NCI-H2171 (cell line): ENCODE results near the gene RPS6KC1.
"Not testable (repeated sequence)": the region's sequence is repeated elsewhere in the genome, so short reads cannot be mapped to it uniquely, and the experiment has no call there.

ENCODE experiments used
- DNase-seq: peaks from one replicate; lab custom pipeline; 2025; lab: John Stamatoyannopoulos, UW

RPS6KC1 gene

DNA sequence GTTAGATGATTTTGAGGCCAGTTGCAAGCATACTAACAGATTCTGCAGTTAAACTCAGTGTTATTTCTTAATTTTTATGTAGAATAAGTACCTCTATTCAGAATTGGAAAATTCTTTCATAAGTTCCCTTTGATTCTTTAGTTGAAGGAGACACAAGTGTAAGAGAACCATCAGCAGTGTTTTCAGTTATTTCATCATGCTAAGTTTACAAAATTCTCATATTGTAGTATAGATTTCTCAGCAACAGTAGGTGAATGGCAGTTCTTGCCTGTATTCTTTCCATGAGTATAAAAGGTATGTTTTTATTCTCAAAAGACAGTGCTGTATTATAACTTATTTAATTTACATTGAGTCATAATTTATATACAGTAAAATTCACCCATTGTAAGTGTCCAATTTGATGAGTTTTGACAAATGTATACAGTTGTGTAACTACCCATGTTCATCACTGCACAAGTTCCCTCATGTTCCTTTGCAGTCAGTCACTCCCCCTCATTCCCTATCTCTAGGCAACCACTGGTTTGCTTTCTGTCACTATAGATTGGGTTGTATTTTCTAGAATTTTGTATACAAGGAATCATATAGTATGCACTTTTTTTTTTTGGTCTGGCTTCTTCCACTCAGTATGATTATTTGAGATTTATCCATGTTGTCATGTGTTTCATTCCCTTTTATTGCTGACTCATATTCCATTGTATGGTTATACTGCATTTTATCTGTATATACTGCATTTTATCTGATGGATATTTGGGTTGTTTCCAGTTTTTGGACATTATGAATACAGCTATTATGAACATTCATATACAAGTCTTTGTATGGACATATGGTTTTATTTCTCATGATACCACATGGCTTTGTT, 3.9 kb downstream of the RPS6KC1 start:
- DNase-seq = no peak

DNA sequence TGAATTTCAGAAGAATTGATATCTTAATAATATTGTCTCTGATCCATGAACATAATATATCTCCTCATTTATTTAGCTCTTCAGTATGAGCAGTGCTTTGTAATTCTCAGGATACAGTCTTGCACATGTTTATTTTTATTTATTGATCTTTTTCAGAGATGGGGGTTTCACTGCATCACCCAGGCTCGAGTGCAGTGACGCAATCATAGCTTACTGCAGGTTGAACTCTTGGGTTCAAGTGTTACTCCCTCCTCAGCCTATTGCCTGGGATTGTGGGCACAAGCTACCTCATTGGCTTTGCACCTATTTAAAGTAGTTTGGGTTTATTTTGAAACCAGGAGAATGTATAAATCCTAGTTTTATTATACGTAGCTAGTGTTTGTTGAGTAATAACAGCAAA, 4.7 kb downstream of the RPS6KC1 start:
- no peak for DNase-seq

DNA sequence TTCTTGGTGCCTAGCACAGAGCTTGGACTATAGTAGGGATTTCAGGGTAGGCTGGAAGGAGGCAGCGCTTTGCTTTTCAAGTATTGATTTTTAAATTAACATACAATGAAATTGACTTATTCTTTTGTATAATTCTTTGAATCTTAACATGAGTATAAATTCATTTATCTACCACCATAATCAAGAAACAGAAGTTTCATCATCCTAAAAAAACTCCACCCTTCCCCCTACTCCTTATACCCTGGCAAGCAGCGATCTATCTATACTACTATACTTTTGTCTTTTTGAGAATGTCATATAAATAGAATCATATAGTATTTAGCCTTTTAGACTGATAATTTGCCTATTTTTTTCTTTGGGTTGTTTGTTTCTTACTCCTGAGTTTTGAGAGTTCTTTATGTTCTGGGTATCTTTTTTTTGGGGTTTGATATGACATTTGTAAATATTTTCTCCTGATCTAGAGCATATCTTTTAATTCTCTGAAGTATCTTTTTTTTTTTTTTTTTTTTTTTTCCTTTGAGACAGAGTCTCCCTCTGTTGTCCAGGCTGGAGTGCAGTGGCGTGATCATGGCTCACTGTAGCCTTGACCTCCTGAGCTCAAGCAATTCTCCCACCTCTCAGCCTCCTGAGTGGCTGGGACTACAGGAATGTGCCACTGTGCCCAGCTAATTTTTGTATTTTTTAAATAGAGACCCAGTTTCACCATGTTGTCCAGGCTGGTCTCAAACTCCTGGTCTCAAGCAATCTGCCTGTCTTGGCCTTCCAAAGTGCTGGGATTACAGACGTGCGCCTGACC, 6.4 kb downstream of the RPS6KC1 start:
- DNase-seq = no peak

DNA sequence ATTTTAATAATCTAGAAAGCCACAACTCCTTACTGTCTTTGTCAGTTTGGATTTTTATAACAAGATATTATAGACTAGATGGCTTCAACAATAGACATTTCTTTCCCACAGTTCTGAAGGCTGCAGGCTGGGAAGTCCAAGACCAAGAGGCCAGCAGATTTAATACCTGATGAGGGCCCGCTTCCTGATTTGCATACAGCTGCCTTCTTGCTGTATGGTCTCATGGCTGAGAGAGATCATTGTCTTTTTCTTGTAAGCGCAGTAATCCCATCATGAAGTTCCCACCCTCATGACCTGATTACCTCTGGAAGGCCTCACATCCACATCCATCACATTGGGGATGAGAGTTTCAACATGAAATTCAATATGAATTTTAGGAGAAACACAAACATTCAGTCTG, 9.8 kb downstream of the RPS6KC1 start:
- DNase-seq = no peak

DNA sequence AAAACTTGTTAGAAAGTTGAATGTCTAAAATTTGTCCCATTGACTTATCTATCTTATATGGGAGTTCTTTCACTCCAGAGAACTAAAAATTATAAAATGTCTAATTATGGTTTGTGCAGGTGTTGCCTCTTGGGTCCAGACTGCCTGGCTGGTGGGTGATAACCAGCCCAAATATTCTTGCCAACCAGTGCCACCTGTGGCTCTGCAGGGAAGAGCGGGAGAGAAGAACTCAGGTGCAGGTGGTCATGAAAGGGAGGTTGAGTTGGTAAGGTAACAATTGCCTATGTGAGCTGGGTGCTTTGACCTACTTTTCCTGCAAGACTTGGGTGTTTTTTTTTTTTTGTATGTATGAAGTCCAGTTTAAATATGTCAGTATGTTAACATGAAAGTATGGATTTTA, 10.2 kb downstream of the RPS6KC1 start:
- no peak for DNase-seq

DNA sequence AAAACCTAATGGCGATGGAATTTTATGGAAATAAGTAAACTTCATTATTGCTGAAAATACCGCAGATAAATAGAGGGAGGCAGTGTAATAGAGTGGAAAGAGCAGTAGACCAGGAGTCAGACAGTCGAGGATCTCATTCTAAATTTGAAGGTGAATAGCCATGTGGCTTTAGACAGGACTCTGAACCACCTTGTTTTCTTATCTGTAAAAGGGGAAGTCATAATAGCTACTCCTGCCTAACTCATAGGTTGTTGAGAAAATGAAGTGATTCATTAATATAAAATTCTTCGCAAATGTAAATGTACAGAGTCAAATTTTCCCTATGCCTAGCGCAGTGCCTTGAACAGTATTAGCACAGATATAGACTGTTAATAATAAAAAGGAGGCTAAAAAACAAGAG, 14.8 kb downstream of the RPS6KC1 start:
- no peak for DNase-seq

- DNase-seq = no peak
These were observed 15.3 kb downstream of the RPS6KC1 start for GRCh38 chr1:213066363-213066762.

DNA sequence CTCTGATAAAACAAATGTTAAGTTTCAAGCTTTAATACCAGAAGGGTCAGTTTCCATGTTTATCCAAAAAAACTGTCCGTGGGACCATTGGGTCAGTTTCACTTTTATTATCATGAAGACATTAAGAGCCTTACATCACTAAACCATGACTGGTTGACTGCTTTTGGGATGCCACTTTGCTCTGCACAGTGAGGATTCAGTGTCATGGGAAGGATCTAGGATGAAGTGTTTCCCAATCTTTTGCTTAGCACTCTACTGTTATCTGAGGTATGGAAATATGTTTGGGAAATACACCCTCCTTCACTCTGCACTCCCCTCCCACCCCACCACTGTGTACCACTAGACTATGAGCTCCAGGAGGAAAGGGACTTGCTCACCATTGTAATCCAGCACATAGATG, 16.3 kb downstream of the RPS6KC1 start:
- DNase-seq = no peak

DNA sequence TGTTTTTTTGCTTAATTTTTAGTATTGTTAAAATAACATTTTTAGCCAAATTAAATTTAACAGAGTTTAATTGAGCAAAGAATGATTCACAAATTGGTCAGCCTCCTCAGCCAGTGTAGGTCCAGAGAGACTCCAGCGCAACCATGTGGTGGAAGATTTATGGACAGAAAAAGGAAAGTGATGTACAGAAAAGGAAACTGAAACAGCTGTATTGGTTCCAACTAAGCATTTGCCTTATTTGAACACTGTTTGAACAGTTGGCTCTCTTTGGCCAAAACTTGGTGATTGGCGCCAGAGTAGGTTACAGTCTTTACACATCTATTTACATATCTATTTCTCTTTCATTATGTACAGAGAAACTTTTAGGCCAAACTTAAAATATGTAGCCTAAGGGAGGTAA, 19.4 kb downstream of the RPS6KC1 start:
- no peak for DNase-seq

GRCh38 chr1:213075725-213076124, 24.7 kb downstream of the RPS6KC1 start:
- DNase-seq = no peak

DNA sequence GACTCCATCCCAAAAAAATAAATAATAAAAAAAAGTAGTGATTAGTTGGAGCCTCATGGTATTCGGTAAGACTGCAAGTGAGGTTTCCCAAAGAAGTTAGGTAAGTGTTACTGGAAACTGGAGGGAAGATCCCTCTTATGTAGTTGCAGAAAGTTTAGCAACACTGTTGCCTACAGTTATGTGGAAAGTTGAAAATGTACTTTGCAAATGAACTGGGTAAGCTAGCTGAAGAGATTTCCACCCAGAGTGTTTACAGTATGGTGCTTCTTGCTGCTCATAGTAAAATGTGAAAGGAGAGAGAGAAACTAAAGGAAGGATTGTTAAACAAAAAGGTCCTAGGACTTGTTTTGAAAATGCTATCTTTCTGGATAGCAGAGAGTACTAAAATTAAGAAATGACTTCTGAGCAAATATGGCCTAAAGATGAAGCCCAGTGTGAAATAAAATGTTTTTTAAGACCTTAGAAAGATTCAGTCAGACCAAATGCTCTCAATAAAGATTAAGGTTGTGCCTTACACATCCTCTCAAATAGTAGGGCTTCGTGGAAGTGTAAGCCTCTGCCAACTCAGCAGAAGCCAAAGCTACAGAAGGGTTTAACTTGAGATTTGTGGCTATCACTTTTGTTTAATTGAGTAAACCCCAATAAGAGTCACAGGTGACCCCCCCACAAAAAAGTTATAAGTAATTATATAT, 31.5 kb downstream of the RPS6KC1 start:
- no peak for DNase-seq

DNA sequence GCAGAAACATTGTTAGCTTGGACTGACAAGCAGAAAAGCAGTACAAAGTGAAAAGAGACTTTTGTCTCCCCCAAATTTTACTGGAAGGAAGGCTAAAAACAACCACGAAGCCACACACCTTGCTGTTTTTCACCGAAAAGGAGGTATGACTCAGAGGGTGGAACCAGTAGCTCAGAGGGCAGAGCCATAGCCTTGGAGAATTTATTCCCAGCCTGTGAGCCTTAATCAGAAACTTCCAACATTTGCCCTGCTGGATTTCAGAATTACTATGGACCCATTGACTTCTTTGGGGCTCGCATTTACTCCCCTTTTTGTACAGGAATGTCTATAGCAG, 32.0 kb downstream of the RPS6KC1 start:
- DNase-seq = no peak

DNA sequence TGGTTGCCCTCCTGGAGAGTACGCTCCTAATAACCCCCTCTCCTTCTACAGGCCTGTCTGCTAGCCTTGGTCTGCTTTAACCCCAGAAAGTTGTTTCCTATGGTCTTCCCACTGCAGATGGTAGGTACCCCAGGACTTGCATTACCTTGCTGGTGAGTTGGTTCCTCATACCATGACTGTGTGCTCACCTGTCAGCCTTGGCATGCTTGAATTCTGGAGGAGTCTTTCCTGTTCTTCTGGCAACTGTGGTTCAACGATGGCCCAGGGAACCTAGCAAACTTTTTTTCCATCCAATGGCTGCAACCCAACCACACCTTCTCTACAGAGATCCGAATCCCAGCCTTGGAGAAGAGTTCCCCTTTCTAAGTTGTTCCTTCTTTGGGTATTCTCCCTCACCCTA, 36.9 kb downstream of the RPS6KC1 start:
- no peak for DNase-seq

DNA sequence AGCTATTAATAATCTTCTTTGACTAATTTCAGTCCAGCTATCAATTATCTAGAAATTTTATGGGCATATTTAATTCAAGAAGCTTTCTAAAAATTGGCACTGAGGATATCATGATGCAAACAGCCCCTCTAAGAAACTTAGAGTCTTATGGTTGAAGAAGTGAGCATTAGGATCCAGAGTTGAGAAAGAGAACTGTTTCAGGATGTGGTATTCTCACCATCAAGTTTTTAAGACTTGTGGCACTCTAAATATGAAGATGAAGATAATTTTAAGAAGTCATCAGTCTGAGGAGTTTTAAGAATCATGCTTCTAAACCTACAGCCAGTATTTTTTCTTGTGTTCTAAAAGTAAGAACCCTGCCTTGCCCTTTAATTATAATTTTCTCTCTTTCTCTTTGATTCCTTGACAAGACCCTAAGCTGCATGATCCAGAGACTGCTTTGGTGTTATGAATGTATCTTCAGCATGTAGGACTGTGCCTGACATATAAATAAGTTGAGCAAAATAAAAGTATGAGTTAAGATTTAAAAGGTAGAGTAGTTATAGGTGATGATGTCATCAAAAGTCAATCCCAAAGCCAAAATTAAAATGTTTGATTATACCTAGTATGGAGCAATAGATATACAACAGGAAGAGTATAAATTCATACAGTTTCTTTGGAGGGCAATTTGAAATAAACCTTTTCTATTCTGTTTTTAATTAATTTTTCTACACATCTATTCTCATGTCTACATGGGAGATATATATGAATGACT, 39.1 kb downstream of the RPS6KC1 start:
- DNase-seq = no peak

- DNase-seq = no peak
These were observed 43.4 kb downstream of the RPS6KC1 start for GRCh38 chr1:213094446-213094845.

GRCh38 chr1:213095467-213095866, 44.4 kb downstream of the RPS6KC1 start:
- no peak for DNase-seq

DNA sequence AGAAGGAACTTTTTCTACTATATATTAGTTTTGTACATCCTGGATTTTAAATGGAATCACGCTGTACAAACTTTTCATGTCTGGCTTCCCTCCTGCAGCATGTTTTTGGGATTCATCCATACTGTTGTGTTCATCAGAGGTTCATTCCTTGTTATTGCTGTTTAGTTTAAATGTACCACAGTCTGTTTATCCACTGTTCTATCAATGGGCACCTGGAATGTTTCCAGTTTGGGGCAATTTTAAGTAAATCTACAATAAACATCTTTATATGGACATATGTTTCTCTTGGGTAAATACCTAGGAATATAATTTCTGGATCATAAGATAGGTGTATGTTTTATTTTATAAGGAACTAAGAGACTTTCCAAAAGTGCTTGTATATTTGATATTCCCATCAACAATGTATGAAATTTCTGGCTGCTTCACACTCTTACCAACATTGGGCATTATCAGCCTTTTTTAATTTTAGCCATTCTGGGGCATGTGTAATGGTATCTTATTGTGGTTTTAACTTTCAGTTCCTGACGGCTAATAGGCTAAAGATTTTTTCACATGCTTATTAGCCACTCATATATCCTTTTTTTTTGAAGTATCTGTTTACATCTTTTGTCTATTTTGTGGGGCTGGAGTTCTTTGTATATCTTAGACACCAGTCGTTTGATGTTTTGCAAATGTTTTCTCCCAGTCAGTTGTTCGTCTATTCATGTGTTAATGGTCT, 48.8 kb downstream of the RPS6KC1 start:
- no peak for DNase-seq

- DNase-seq = not testable (repeated sequence)
These were observed 49.5 kb downstream of the RPS6KC1 start for GRCh38 chr1:213100565-213100964.

DNA sequence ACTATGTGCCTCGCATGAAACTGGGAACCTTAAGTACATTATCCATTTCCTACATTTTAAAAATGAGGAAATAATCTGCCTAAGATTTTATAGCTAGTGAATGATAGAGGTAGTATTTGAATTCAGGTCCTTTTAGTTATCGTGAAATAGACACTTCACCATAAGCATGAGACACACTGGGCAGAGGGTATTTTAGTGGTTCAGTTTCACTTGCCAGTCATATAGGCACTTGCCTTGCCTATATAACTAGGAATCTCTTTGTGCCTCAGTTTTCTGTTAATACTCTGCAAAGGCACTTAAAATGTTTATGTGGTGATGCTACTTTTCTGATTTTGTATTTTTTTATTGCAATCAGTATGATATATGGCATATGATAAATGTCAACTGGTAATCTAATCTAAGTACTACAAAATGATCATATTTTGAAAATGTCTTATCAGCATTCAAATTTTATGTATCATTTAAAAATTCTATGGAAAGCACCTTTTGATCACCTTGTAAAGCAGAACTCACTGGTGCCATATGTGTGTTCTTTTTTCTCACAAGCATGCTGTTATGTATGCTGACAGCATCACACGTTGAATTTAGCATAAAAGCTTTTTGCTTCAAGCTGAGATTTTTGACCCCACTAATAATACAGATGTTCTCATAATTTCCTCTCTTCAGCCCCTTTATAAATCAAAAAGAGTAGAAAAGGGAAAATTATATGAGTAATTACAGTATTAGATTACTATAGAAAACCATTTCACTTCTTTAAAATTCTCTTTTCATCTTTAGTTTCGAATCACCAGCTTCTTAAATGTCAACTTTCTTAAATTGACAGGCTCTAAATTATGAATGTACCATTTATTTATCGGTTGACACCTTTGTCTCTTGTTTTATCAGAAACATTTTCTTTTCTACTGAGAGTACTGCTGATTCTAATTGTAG, 52.6 kb downstream of the RPS6KC1 start:
- DNase-seq = no peak

DNA sequence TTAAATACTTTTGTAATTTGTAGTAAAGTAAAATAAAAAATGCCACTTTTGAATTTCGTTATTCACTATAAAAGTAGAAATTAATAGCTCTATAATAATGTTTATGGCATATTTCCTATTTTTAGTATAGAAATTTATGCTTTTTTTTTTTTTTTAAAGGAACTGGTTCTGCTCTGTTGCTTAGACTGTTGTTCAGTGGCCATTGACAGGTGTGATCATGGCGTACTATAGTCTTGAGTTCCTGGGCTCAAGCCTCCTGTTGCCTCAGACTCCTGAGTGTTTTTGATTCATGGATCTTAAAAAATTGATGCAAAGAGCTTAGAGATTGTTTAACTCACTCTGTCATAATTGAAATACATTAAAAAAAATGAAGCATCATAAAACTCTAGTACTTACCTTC, 53.6 kb downstream of the RPS6KC1 start:
- DNase-seq = no peak
